SU-DHL-6 (cell line): ENCODE measurements around the gene NDUFA12.

Experiments used
- H2AFZ ChIP-seq: fragments of 200-600 bp; sonication (generic); 2 replicates; pipeline ENCODE4 v1.6.1; 2014; ENCODE audit warnings: low read depth, mild to moderate bottlenecking, moderate library complexity, mixed read lengths, antibody characterized with exemption, low read length; ENCODE audit not compliant: severe bottlenecking
- H3F3A ChIP-seq: fragments of 200-600 bp; shearing (Covaris generic); 2 replicates; pipeline ENCODE4 v1.6.0; 2016; ENCODE audit warnings: antibody characterized with exemption, mild to moderate bottlenecking; ENCODE audit not compliant: insufficient read depth
- H3K27ac ChIP-seq: fragments of 200-600 bp; sonication (generic); 2 replicates; pipeline ENCODE4 v1.5.1; 2016; ENCODE audit warnings: low read depth, mild to moderate bottlenecking, low read length, moderate library complexity, mixed read lengths
- H3K27me3 ChIP-seq: fragments of 200-600 bp; sonication (generic), shearing (Covaris generic); 2 replicates; pipeline ENCODE4 v1.6.0; 2014; ENCODE audit warnings: mild to moderate bottlenecking, low read length
- H3K36me3 ChIP-seq: fragments of 200-600 bp; sonication (generic); 2 replicates; pipeline ENCODE4 v1.6.1; 2014; ENCODE audit warnings: mild to moderate bottlenecking, low read length, mixed read lengths
- H3K4me2 ChIP-seq: fragments of 300-600, 200-600 bp; shearing (Covaris generic), sonication (generic); 2 replicates; pipeline ENCODE4 v1.6.0; 2014; ENCODE audit warnings: low read length, low read depth, mild to moderate bottlenecking; ENCODE audit not compliant: poor library complexity, severe bottlenecking
- H3K4me3 ChIP-seq: fragments of 200-600 bp; sonication (generic); 2 replicates; pipeline ENCODE4 v1.5.1; 2014; ENCODE audit warnings: antibody characterized with exemption, low read length, mild to moderate bottlenecking, mixed read lengths; ENCODE audit not compliant: insufficient read depth, poor library complexity, severe bottlenecking
- H3K79me2 ChIP-seq: fragments of 200-600 bp; sonication (generic); 2 replicates; pipeline ENCODE4 v1.6.1; 2014; ENCODE audit warnings: mild to moderate bottlenecking, low read length, moderate library complexity; ENCODE audit not compliant: insufficient read depth
- H3K9ac ChIP-seq: fragments of 200-600 bp; sonication (generic); 2 replicates; pipeline ENCODE4 v1.7.0; 2014; ENCODE audit warnings: mild to moderate bottlenecking, low read length
- H3K9me2 ChIP-seq: fragments of 200-600 bp; sonication (generic); replicated peaks from 2 replicates; pipeline ENCODE4 v1.6.1; 2014; ENCODE audit warnings: low read length; ENCODE audit not compliant: insufficient read depth
- H3K9me3 ChIP-seq: fragments of 200-600 bp; sonication (generic); 2 replicates; pipeline ENCODE4 v1.6.1; 2014; ENCODE audit warnings: low read length, mixed read lengths; ENCODE audit not compliant: insufficient read depth
- H4K20me1 ChIP-seq: fragments of 200-600 bp; sonication (generic); 2 replicates; pipeline ENCODE4 v1.6.1; 2014; ENCODE audit warnings: low read depth, mild to moderate bottlenecking, antibody characterized with exemption, low read length, moderate library complexity, mixed read lengths
- CTCF ChIP-seq: fragments of 200-600 bp; sonication (generic); IDR thresholded peaks from one replicate; pipeline ENCODE4 v1.5.1; 2017; ENCODE audit warnings: antibody characterized with exemption, mild to moderate bottlenecking, low read length, moderate library complexity; ENCODE audit not compliant: insufficient read depth, poor library complexity, severe bottlenecking
- EZH2phosphoT487 ChIP-seq: fragments of 200-600 bp; sonication (generic), shearing (Covaris generic); conservative IDR thresholded peaks from 2 replicates; pipeline ENCODE4 v1.6.1; 2018; ENCODE audit warnings: mild to moderate bottlenecking, antibody characterized with exemption, low read length, moderate library complexity, mixed read lengths

The NDUFA12 gene

GRCh38 chr12:94990222-94990621, 13.3 kb downstream of the NDUFA12 start:
- H3K9me2 ChIP-seq: no peaks in the 10 kb centered on the region
- H3K79me2 ChIP-seq: 0 out of 2 replicates have a peak, but pooled peaks cover 4% of the 10 kb centered on the region
- H3K9me3 ChIP-seq: no peaks in the 10 kb centered on the region
- H3K27me3 ChIP-seq: no peaks in the 10 kb centered on the region
- H3K9ac ChIP-seq: no peak overlapping the region
- H3F3A ChIP-seq: no peaks in the 10 kb centered on the region
- 0 out of 2 replicates have a peak, but pooled peaks cover 2% of the 10 kb centered on the region for H3K36me3 ChIP-seq
- no peak for TF ChIP-seq CTCF
- TF ChIP-seq EZH2phosphoT487: no peak
- H3K27ac ChIP-seq: no peak overlapping the region
- H3K4me2 ChIP-seq: no peak overlapping the region
- H3K4me3 ChIP-seq: no peak overlapping the region
- 0 out of 2 replicates have a peak, but pooled peaks cover 3% of the 10 kb centered on the region for H4K20me1 ChIP-seq
- H2AFZ ChIP-seq: no peak overlapping the region

- Histone ChIP-seq H3K79me2 (no peaks in the 10 kb centered on the region), H4K20me1 (0 out of 2 replicates have a peak, but pooled peaks cover 3% of the 10 kb centered on the region), H3K4me2 (no peak overlapping the region), H3K27ac (no peak overlapping the region), H3K9ac (no peak overlapping the region), H3K36me3 (0 out of 2 replicates have a peak, but pooled peaks cover 2% of the 10 kb centered on the region), H3K27me3 (no peaks in the 10 kb centered on the region), H3K9me2 (no peaks in the 10 kb centered on the region), H2AFZ (no peak overlapping the region), H3K9me3 (no peaks in the 10 kb centered on the region), H3K4me3 (no peak overlapping the region), H3F3A (no peaks in the 10 kb centered on the region)
- TF ChIP-seq CTCF: no peak
- no peak for TF ChIP-seq EZH2phosphoT487
Measured at GRCh38 chr12:94988471-94988870, 15.0 kb downstream of the NDUFA12 start.

GRCh38 chr12:94987801-94988200, 15.7 kb downstream of the NDUFA12 start:
- H3K4me2 ChIP-seq: no peak overlapping the region

More at GRCh38 chr12:94987801-94988200, 15.7 kb downstream of the NDUFA12 start:
- Histone ChIP-seq H3K79me2 (no peaks in the 10 kb centered on the region), H3F3A (no peaks in the 10 kb centered on the region), H3K27me3 (no peaks in the 10 kb centered on the region), H3K9me2 (no peaks in the 10 kb centered on the region), H3K4me3 (no peak overlapping the region), H2AFZ (no peak overlapping the region), H3K27ac (no peak overlapping the region), H4K20me1 (0 out of 2 replicates have a peak, but pooled peaks cover 3% of the 10 kb centered on the region), H3K9ac (no peak overlapping the region), H3K9me3 (no peaks in the 10 kb centered on the region), H3K36me3 (0 out of 2 replicates have a peak, but pooled peaks cover 2% of the 10 kb centered on the region)
- TF ChIP-seq EZH2phosphoT487: no peak
- TF ChIP-seq CTCF: no peak
